Sigmoid colon (tissue), 4 donors: Measurements from ENCODE around the gene UNC5CL.

Experiments
- CTCF ChIP-seq, 4 experiments: fragments of 450-650 bp in 3 of 4; fragments of 200-600 bp in 1 of 4; IDR thresholded peaks; one replicate each; pipeline ENCODE4 v1.5.1; 2016 to 2019; ENCODE audit warnings: antibody characterized with exemption in 4 of 4, mild to moderate bottlenecking in 3 of 4, moderate library complexity in 2 of 4
- EP300 ChIP-seq, 4 donors: sonication (generic); formaldehyde crosslinking; IDR thresholded peaks; one replicate each; pipeline ENCODE4 v1.6.1; 2017; ENCODE audit warnings: antibody characterized with exemption in 4 of 4
- POLR2A ChIP-seq, 2 donors: fragments of 450-650 bp; IDR thresholded peaks; one replicate each; pipeline ENCODE4 v1.6.1; 2016; ENCODE audit warnings: antibody characterized with exemption in 2 of 2, mild to moderate bottlenecking in 2 of 2, moderate library complexity in 2 of 2

GRCh38 chr6:41080621-41081020 is 41.6 kb upstream of the UNC5CL start:
- no peak for TF ChIP-seq CTCF (IDR thresholded peaks at IDR 0.05)
- no peak for TF ChIP-seq EP300 (IDR thresholded peaks at IDR 0.05)
- TF ChIP-seq POLR2A (IDR thresholded peaks at IDR 0.05) = no peak
